GM21360 (cell line): ENCODE measurements around the gene RASA3.

Experiments used
- ATAC-seq: cut with Tn5 transposase; IDR thresholded peaks from one replicate; pipeline ENCODE4 v1.9.1; 2021; ENCODE audit warnings: mild to moderate bottlenecking, moderate library complexity; ENCODE audit not compliant: unreplicated experiment

Gene RASA3

GRCh38 chr13:113974304-113975281, 157.8 kb downstream of the RASA3 start:
- no peak for ATAC-seq

- no peak for ATAC-seq
Observed at GRCh38 chr13:113973218-113974164, 158.9 kb downstream of the RASA3 start, which contains the start of gene C13orf46. C13orf46 (minus strand) TSS chr13:113974076; CDS start chr13:113973997, 79 bp downstream.

- ATAC-seq: no peak
Observed at GRCh38 chr13:113972451-113973217, 159.8 kb downstream of the RASA3 start.

GRCh38 chr13:113971471-113972231, 160.8 kb downstream of the RASA3 start:
- ATAC-seq: no peak

GRCh38 chr13:113970810-113971470, 161.5 kb downstream of the RASA3 start:
- no peak for ATAC-seq

- no peak for ATAC-seq
Observed at GRCh38 chr13:113969973-113970611, 162.3 kb downstream of the RASA3 start.

GRCh38 chr13:113969311-113969972, 163.0 kb downstream of the RASA3 start:
- no peak for ATAC-seq

GRCh38 chr13:113968463-113969310, 163.7 kb downstream of the RASA3 start:
- no peak for ATAC-seq

- no peak for ATAC-seq
Observed at GRCh38 chr13:113967729-113968462, 164.5 kb downstream of the RASA3 start.

- no peak for ATAC-seq
Observed at GRCh38 chr13:113967206-113967720, 165.2 kb downstream of the RASA3 start.

- ATAC-seq: no peak
Observed at GRCh38 chr13:113965968-113966884, 166.2 kb downstream of the RASA3 start.

GRCh38 chr13:113965383-113965874, 167.0 kb downstream of the RASA3 start:
- ATAC-seq: no peak

GRCh38 chr13:113964251-113964995, 168.0 kb downstream of the RASA3 start:
- no peak for ATAC-seq

GRCh38 chr13:113963376-113963775, 169.0 kb downstream of the RASA3 start:
- no peak for ATAC-seq
